GM18505 (cell line): ENCODE data around the gene PSMD4.
"Not testable (repeated sequence)": the region's sequence is repeated elsewhere in the genome, so short reads cannot be mapped to it uniquely, and the experiment has no call there.

Source experiments
- ATAC-seq: cut with Tn5 transposase; IDR thresholded peaks from one replicate; pipeline ENCODE4 v1.9.1; 2021; ENCODE audit not compliant: unreplicated experiment
- POLR2A ChIP-seq: IDR thresholded peaks from 4 replicates; pipeline ENCODE4 v1.6.1; 2011; ENCODE audit warnings: borderline replicate concordance; ENCODE audit not compliant: insufficient read depth, insufficient read length; ENCODE audit errors: extremely low read depth

The PSMD4 gene

DNA sequence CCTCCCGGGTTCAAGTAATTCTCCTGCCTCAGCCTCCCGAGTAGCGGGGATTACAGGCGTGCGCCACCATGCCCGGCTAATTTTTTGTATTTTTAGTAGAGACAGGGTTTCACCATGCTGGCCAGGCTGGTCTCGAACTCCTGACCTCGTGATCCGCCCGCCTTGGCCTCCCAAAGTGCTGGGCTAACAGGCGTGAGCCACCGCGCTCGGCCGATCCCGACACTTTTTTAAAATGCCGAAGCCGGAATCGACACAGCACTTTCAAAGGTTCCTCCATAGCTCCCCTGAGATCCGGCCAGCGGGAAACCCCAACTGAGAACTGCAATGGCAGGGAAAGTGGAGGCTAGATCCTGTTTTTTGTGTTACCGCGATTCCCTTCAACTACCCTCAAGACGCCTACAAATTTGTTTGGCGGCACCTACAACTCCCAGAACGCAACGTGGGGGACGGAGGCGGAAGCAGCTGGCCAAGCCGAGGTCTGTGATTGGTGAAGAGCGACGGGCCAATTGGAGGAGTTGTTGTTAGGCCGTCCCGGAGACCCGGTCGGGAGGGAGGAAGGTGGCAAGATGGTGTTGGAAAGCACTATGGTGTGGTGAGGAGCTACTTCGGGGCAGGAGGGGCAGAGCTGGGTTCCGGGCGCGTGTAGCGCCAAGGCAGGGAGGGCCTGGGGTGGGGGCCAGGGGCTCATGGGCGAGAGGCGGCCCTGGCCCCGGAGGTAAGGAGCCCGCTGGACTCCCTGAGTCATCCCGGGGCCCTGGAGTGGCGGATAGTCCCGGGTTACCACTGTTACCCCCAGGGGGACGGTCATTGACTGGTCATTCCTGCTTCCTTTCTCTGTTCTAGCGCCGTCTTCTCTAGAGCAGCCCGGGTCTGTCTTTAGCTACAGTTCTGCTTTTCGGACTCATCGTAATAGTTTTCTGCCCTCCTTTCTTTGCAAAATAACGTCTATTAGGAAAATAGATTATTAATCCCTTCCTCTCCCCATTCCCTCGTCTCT is at the start of gene PSMD4:
TSS of gene PSMD4 (plus strand) at position 518 of the 997 bp plus-strand sequence. CDS start at position 567, 49 bp downstream.
- peak; percentile 91 for ATAC-seq
- peak; percentile 96 for TF ChIP-seq POLR2A

DNA sequence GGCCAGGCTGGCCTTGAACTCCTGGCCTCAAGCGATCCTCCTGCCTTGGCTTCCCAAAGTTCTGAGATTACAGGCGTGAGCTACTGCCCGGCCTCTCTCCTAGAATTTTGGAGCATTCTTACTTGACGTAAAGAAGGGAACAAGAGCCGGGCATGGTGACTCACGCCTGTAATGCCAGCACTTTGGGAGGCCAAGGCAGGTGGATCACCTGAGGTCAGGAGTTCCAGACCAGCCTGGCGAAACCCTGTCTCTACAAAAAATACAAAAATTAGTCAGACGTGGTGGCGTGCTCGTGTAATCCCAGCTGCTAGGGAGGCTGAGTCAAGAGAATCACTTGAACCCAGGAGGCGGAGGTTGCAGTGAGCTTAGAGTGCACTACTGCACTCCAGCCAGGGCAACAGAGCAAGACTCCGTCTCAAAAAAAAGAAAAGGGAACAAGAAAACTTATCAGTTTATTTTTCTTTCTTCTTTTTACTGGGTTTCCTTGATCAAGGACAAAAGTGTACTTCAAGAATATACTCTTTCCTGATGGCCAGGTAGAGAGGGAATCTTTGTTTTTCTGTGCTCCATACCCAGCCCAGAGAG is 49.1 kb upstream of the PSMD4 start:
- ATAC-seq = not testable (repeated sequence)

DNA sequence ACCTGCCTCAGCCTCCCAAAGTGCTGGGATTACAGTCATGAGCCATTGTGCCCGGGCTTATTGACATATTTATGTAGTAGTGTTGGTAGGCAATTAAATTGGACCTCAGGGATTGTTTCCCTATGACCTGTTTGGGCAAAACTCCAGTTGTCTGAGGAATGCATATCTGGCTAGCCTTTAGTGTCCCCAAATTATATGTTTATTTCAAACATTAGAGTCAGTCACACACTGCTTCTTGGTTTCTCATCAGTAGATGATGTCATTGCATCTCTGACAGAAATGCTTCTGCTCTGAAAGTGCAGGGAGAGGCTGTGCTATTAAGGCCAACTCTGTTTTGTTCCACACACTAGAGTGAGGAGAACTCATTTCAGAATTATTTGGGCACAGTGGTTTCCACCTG is 43.7 kb upstream of the PSMD4 start:
- no peak for ATAC-seq
- no peak for TF ChIP-seq POLR2A

DNA sequence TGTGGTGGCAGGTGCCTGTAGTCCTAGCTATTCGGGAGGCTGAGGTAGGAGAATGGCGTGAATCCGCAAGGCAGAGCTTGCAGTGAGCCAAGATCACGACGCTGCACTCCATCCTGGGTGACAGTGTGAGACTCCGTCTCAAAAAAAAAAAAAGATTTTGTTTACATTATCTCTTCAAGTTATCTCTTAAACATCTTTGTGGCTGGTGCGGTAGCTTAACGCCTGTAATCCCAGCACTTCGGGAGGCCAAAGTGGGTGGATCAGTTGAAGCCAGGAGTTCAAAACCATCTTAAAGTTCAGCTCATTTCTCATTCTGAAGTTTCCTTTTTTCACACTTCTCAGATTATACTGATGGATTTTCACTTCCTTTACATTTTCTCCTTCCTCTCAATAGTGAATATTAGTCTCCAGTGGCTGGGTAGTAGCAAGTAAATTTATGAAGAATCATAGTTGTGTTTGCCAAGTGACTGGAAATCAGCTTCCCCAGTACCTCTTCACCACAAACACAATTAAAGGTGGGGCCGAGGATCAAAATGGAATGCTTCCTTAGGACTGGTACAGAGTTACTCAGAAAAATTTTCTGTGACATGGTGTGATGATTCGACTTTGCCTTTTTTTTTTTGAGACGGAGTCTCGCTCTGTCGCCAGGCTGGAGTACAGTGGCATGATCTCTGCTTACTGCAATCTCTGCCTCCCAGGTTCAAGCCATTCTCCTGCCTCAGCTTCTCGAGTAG is 42.4 kb upstream of the PSMD4 start:
- no peak for TF ChIP-seq POLR2A
- no peak for ATAC-seq

DNA sequence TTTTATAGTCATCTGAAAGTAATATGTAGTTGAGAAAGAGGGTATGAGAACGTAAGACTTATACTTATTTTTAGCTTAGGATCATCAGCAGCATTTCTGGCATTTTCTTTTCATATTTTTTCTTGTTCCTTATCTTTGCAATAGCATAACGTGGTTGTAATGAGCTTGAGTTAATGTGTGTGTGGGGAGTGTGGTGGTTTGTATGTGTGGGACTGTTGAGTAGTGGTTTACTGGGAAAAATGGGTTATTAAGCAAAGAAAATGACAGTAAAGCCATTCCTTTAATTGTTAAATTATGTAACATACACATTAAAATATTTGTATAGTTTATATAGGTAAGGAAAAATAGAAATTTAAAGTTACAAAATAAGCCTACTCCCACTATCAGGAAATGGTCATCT is 41.0 kb upstream of the PSMD4 start:
- no peak for TF ChIP-seq POLR2A
- ATAC-seq = no peak

DNA sequence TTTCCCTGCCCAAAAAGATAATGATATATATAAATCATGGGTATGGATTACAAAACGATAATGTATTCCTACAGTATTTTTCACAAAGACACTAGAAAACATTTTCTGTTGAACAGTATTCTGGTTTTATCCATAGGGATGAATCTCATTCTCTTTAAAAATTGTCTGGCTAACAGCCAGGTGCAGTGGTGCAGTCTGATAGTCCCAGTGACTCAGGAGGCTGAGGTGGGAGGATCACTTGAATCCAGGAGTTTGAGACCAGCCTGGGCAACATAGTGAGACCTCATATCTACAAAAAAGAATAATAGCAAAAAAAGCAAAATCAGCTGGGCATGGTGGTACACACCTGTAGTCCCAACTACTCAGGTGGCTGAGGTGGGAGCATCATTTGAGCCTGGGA is 32.9 kb upstream of the PSMD4 start:
- ATAC-seq = no peak

DNA sequence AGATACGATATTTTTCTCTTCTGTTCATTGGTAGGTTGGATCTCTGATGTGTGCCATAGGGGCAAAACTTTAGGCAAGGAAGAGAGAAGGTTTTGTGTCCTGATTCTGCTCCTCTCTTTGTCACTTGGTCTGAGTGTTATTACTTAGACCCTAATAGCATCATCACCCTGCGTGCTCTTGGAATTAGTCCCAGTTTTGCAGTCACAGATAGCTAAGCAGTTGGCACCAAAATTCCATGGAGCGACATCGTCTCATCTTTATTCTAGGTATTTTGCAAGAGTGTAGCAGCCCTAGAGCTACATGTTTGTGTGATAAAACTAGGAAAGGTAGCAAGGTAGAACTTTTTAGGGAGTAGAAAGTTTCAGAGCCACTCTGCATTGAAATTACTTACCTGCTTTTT is 32.4 kb upstream of the PSMD4 start:
- no peak for ATAC-seq
- TF ChIP-seq POLR2A = no peak

More for the DNA sequence above, 32.9 kb upstream of the PSMD4 start:
- TF ChIP-seq POLR2A = no peak

DNA sequence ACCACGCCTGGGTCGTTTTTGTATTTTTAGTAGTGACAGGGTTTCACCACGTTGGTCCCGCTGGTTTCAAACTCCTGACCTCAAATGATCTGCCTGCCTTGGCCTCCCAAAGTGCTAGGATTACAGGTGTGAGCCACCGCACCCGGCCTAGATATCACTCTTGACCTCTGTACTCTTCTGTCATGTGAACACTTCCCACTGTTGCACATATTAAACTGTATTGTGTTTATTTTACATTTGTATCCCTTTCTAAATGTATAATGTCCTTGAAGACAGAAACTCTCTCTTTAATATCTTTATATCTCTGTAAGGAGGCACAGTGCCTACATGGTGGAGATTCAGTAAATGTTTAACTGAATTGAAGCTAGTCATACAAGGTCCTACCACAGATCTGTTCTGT is 19.3 kb upstream of the PSMD4 start:
- no peak for ATAC-seq
- no peak for TF ChIP-seq POLR2A

DNA sequence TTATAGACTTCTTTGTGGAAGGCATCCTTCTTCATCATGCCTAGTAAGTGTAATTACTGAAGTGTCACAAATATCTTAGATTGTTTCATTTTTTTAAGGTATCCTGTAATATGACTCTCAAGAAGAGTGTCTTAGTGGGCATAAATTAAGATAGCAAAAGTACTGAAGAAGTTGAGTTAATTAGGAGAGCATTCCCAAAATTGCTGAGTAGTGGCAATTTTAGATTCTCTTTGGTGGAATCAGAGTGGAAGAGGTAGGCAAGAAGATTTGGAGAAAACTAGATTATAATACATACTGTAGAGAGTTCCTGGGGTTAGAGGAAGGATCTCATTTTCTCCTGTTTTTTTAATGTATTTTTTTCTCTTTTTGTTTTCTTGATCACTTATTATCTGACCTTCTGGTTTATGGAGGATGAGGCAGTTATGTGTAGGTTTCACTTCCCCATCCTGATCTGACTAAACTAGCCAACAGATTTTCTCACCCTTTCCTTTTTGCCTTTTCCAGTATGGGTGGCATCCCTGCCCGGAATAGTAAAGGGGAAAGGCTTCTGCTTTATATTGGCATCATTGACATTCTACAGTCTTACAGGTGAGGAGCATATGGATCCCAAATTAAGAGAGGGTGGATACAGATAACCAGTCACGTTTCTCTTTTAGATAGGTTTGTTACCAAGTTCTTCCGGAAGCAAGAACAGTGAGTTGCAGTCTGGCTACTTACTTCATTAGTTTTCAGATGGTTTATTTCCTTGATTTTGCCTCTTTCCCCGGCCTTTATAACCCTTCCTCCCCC is 16.7 kb upstream of the PSMD4 start:
- TF ChIP-seq POLR2A = no peak
- ATAC-seq = no peak

DNA sequence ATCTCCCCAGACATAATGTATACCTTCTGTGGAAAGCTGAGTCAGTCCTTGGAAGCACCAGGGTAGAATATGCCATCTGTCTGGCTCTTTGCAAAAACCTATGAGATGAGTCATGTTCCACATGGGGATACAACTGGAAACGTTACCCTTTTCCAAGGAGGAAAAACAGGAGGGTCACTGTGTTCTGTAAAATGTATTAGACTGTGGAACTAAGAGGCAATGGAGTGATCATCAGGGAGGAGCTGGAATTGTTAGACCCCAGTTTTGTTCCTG is 16.1 kb upstream of the PSMD4 start:
- no peak for TF ChIP-seq POLR2A
- ATAC-seq = no peak

DNA sequence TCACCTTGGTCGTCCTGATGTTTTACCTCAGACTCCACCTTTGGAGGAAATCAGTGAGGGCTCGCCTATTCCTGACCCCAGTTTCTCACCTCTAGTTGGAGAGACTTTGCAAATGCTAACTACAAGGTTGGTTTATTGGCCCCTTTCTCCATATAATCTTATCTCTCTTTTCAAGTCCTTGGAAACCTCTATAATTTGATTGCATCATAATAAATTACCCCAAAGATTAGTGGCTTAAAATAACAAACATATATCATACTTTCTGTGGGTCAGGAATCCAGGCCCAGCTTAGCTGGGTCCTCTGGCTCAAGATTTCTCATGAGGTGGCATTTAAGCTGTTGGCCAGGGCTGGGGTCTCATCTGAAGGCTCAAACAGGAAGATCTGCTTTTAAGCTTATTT is 12.1 kb upstream of the PSMD4 start:
- ATAC-seq = no peak

DNA sequence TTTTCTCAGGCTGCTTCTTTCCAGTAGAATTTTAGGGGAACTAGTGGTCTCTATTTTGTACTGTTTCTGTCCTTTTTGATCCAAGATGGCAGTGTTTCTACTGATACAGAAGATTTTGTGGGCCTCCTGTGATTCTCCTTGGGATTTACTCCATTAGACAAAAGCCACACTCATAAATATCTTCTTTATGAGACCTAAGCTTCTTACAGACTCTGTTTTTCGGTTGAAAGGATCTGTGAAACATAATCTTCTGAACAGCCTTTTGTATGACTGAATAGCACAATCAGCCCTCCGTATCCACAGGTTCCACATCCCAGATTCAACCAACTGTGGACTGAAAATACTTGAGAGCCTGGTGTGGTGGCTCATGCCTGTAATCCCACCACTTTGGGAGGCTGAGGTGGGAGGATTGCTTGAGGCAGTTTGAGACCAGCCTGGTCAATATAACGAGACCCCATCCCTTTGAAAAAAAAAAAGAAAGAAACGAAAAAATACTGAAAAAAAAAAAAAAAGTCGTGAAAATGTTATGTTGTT is 10.8 kb upstream of the PSMD4 start:
- ATAC-seq = no peak
- no peak for TF ChIP-seq POLR2A

More for the DNA sequence above, 12.1 kb upstream of the PSMD4 start:
- no peak for TF ChIP-seq POLR2A

DNA sequence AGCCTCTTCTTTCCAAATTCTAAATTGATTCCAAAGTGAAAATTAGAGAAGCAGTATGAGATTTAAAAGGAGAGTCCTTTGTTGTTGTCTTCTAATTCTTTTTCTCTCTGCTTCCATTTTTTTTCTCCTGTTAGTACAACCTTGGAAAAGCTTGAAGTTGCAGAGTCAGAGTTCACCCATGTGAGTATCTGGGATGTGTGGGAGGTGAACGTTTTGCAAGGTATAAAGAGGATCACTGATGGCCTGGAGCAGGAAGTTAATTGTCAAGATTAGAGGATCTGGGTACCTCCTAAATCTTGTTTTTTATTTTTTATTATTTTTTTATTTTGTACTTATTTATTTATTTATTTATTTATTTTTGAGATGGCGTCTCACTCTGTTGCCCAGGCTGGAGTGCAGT is 7.7 kb upstream of the PSMD4 start:
- TF ChIP-seq POLR2A = no peak
- ATAC-seq = no peak
